HUES64 (cell line): ENCODE measurements around the gene FAM177B.

Source experiments
- H3K27ac ChIP-seq: 2 replicates; pipeline ENCODE4 v1.7.0; 2013; ENCODE audit warnings: low read depth, low read length, inconsistent platforms
- H3K27me3 ChIP-seq: 2 replicates; pipeline ENCODE4 v1.6.1; 2013; ENCODE audit warnings: mild to moderate bottlenecking, low read length; ENCODE audit not compliant: insufficient read depth
- H3K36me3 ChIP-seq: 2 replicates; pipeline ENCODE4 v1.6.1; 2013; ENCODE audit warnings: mild to moderate bottlenecking, low read length; ENCODE audit not compliant: insufficient read depth
- H3K4me1 ChIP-seq: 2 replicates; pipeline ENCODE4 v1.6.1; 2013; ENCODE audit warnings: mild to moderate bottlenecking, low read length, moderate library complexity; ENCODE audit not compliant: insufficient read depth
- H3K4me3 ChIP-seq: 2 replicates; pipeline ENCODE4 v1.5.1; 2013; ENCODE audit warnings: mild to moderate bottlenecking, low read length, moderate library complexity
- H3K9ac ChIP-seq: 2 replicates; pipeline ENCODE4 v1.6.1; 2013; ENCODE audit warnings: mild to moderate bottlenecking, low read depth, low read length
- H3K9me3 ChIP-seq: 2 replicates; pipeline ENCODE4 v1.6.1; 2013; ENCODE audit warnings: low read depth, low read length; ENCODE audit not compliant: insufficient read depth
- WGBS: fragments of 150-250, 120-280 bp; methylation state at CpG from one replicate; pipeline ENCODE4 v1.1.7; 2013; ENCODE audit warnings: missing lambda C conversion rate; 5-methylcytosine and 5-hydroxymethylcytosine counted together

FAM177B gene

GRCh38 chr1:222712253-222713090, 24.5 kb upstream of the FAM177B start, which contains the start of the genes AIDA and BROX:
TSS of gene AIDA (minus strand) at chr1:222712491. CDS start at chr1:222712317, 174 bp downstream.
TSS of gene BROX (plus strand) at chr1:222712564. CDS start at chr1:222715700, 3,136 bp downstream.
- Histone ChIP-seq H3K4me1 (peaks cover 6% of the 10 kb centered on the region; the same call in 1 of the 2 replicates), H3K27me3 (no peaks in the 10 kb centered on the region), H3K36me3 (peaks cover 18% of the 10 kb centered on the region), H3K9ac (peak within 1 kb of the TSS; percentile 92), H3K27ac (peak within 1 kb of the TSS; percentile 97), H3K9me3 (no peaks in the 10 kb centered on the region), H3K4me3 (peak within 1 kb of the TSS; percentile 96)
- under 1% methylated on average over 50 of the region's 62 CpGs for WGBS

DNA sequence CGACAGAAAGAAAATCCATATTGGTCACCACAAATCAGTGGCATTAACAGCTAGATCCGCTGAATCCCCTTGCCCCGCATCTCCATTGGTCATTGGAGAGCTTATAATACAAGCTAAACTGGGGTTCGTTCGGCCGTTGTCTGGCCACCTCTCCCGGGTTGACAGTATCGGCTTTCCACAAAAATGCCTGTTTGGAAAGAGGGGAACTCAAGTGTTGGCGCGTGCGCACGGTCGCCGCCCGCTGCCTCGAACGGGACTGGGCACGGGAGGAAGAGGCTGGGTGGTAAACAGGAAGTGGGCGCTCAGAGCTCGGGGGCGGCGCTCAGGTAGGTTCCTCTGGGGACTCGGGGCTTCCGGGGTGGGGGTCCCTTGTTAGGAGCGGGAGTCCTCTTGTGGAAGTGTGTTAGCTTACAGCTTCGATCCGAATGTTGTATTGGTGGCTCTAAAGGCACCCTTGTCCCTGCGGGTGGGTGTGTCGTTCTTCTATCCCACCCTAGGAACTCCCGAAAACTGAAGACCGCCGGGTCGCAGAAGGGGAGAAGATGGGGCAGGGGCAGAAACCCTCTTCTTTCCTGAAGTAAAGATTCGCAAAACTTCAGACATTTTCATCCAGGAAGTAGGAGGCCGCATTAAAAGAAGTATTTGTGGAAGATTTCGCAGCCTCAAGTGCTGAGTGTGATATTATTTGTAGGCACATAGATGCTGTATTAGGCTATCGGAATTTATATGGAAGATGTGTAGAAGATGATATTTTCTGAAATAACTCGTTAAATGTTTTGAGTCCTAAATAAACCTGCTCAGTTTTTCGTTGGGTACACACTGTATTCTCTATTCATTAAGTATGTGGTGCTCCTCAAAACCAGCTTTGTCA, 23.7 kb upstream of the FAM177B start:
- H3K4me1 ChIP-seq = peaks cover 6% of the 10 kb centered on the region; the same call in 1 of the 2 replicates
- no peaks in the 10 kb centered on the region for H3K9me3 ChIP-seq
- peak overlapping the region; percentile 92 for H3K9ac ChIP-seq
- no peaks in the 10 kb centered on the region for H3K27me3 ChIP-seq
- H3K27ac ChIP-seq = peak overlapping the region; percentile 97
- 2% methylated on average over 35 of the region's 39 CpGs for WGBS
- peaks cover 19% of the 10 kb centered on the region for H3K36me3 ChIP-seq
- H3K4me3 ChIP-seq = peak overlapping the region; percentile 96

DNA sequence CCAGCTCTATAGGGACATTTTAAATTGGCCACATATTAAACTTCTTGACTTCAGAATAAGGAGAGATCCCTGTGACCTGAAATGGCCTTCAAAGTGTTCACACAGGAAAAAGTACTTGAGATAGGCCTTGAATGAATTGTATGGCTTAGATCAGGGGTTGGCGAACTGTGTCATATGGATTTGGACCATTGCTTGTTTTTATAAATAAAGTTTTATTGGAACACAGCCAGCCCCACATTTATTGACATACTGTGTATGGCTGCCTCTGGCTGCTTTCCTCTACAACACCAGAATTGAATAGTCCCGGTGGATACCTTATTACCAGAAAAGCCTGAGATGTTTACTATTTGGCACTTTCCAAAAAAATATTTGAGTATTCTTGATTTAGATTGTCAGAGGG, 20.6 kb upstream of the FAM177B start:
- Histone ChIP-seq H3K4me3 (no peak overlapping the region), H3K9ac (no peak overlapping the region), H3K27me3 (no peaks in the 10 kb centered on the region), H3K36me3 (peaks cover 46% of the 10 kb centered on the region), H3K27ac (no peak overlapping the region), H3K9me3 (no peaks in the 10 kb centered on the region), H3K4me1 (no peaks in the 10 kb centered on the region)
- 97% methylated on average over 2 of the region's 2 CpGs for WGBS

- Histone ChIP-seq H3K27me3 (no peaks in the 10 kb centered on the region), H3K9me3 (no peaks in the 10 kb centered on the region), H3K4me1 (no peaks in the 10 kb centered on the region), H3K9ac (no peak overlapping the region), H3K36me3 (peaks cover 93% of the 10 kb centered on the region), H3K27ac (no peak overlapping the region), H3K4me3 (no peak overlapping the region)
- WGBS = 95% methylated on average over 1 of the region's 1 CpG
Observed at GRCh38 chr1:222728746-222729145, 8.3 kb upstream of the FAM177B start.

DNA sequence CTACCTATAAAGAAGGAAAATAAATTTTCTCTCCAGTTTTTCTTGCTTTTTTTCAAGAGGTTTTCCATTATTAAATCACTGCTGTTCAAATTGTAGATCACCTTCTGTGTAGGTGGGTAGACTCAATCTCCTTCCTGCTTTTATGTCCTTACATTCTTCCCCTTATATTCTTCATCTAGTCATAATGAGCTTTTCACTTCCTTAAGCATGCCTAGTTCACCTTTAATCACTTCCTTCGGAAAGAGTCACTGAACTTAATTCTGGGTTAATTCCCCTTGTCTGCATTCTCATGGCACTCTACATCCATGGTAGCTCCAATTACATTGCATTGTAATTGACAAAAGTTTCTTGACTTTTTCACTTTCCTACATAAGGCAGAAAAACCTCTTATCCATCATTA, 6.1 kb upstream of the FAM177B start:
- H3K27ac ChIP-seq = no peak overlapping the region
- H3K36me3 ChIP-seq = peaks cover 92% of the 10 kb centered on the region
- peaks cover 6% of the 10 kb centered on the region for H3K4me1 ChIP-seq
- 94% methylated on average over 1 of the region's 1 CpG for WGBS
- H3K4me3 ChIP-seq = no peak overlapping the region
- no peaks in the 10 kb centered on the region for H3K27me3 ChIP-seq
- no peak overlapping the region for H3K9ac ChIP-seq
- H3K9me3 ChIP-seq = no peaks in the 10 kb centered on the region

DNA sequence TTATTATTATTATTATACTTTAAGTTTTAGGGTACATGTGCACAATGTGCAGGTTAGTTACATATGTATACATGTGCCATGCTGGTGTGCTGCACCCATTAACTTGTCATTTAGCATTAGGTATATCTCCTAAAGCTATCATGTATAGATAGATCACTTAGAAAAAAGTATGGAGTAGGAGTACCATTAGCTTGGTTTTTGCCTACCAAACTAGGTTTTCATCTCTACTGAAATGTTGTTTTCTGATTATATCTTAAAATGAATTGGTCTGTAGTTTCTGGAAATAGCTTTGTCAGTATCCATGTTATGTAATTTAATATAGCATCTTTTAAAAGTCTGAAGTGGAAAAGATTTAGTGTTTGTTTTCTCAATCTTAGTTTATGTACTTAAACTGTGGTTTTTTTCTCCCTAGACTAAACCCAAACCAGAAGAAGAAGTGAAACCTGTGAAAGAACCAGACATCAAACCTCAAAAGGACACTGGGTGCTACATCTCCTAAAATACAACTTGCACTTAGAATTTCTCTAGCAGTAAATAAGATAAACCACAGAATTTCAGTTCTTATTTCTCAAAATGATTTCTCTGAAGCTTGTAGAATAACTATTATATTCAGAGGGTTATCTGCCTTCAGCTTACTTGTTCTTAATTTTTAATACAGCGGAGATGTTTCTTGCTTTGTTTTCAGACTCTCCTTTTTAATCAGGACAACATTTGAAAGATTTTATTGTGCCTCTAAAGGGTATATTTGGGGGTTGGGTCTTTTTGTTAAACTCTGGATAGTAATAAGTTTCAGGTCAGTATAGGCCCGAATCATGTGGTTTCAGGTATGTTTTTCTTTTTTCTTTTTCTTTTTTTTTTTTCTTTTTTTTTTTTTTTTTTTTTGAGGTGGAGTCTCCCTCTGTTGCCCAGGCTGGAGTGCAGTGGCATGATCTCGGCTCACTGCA, 4.5 kb upstream of the FAM177B start:
- H3K9ac ChIP-seq = no peak overlapping the region
- 93% methylated on average over 3 of the region's 3 CpGs for WGBS
- no peaks in the 10 kb centered on the region for H3K27me3 ChIP-seq
- no peaks in the 10 kb centered on the region for H3K9me3 ChIP-seq
- H3K27ac ChIP-seq = no peak overlapping the region
- peaks cover 21% of the 10 kb centered on the region for H3K4me1 ChIP-seq
- H3K36me3 ChIP-seq = peaks cover 76% of the 10 kb centered on the region
- H3K4me3 ChIP-seq = no peak overlapping the region

DNA sequence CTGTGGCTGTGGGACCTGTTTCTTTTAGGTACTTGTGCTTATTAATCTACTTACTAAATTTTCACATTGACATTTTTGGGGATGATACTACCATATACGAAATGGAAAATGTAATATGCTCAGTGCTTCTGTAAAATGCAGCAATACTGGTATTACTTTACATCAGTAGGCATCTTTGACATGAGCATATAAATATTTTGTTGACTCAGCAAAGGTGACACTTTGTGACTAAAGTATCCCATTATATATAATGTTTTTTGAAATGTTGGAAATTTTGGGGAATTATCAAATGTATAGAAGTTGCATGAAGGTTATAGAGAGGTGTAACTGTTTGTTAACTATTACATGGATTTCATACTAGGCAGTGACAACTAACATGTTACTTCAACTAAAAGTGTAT, 2.3 kb upstream of the FAM177B start:
- Histone ChIP-seq H3K36me3 (peaks cover 53% of the 10 kb centered on the region), H3K27me3 (no peaks in the 10 kb centered on the region), H3K27ac (no peak overlapping the region), H3K9ac (no peak overlapping the region), H3K4me1 (peaks cover 24% of the 10 kb centered on the region), H3K9me3 (no peaks in the 10 kb centered on the region), H3K4me3 (no peak overlapping the region)
- WGBS = no CpG with 5 or more reads among the region's 1 CpG

DNA sequence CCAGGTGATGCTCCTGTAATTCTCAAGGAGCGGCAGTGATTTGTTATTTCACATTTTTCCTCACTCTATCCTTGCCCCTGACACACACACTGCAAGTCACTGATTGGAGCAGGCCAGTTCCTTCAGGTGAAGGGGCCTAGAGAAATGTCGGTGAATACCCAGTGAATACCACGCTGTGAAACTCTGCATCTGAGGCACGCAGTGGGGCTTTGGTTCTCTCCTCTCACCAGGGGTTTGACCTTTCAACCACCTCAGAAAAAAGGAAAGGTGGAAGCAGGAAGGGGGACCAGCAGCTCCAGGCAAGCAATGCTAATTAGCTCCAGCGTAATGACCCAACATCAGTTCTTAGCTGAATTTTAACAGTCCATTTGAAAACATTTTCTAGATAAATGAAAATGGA, 532 bp upstream of the FAM177B start:
- Histone ChIP-seq H3K9me3 (no peaks in the 10 kb centered on the region), H3K4me1 (peaks cover 24% of the 10 kb centered on the region), H3K27ac (peak overlapping the region; percentile 63), H3K4me3 (0 out of 2 replicates have a peak overlapping the region, but pooled peaks have one; percentile 3), H3K27me3 (no peaks in the 10 kb centered on the region), H3K36me3 (peaks cover 36% of the 10 kb centered on the region), H3K9ac (no peak overlapping the region)
- WGBS = 9% methylated on average over 4 of the region's 5 CpGs

- Histone ChIP-seq H3K27ac (no peak overlapping the region), H3K4me1 (peaks cover 24% of the 10 kb centered on the region), H3K27me3 (no peaks in the 10 kb centered on the region), H3K9me3 (no peaks in the 10 kb centered on the region), H3K36me3 (peaks cover 10% of the 10 kb centered on the region), H3K9ac (no peak overlapping the region), H3K4me3 (no peak overlapping the region)
- 96% methylated on average over 2 of the region's 2 CpGs for WGBS
Observed at GRCh38 chr1:222739465-222739864, 2.5 kb downstream of the FAM177B start.

GRCh38 chr1:222739929-222740328, 2.9 kb downstream of the FAM177B start:
- 86% methylated on average over 1 of the region's 1 CpG for WGBS
- Histone ChIP-seq H3K27me3 (no peaks in the 10 kb centered on the region), H3K36me3 (peaks cover 5% of the 10 kb centered on the region), H3K9me3 (no peaks in the 10 kb centered on the region), H3K4me3 (no peak overlapping the region), H3K9ac (no peak overlapping the region), H3K27ac (no peak overlapping the region), H3K4me1 (peaks cover 24% of the 10 kb centered on the region)
